Inferior parietal cortex (tissue), 1 donor: Measurements from ENCODE around the gene ATP13A3.
"Not testable (repeated sequence)": the region's sequence is repeated elsewhere in the genome, so short reads cannot be mapped to it uniquely, and the experiment has no call there.

Source experiments
- DNase-seq: peaks from one replicate; pipeline ENCODE4 v3.0.0-alpha.2; 2016; ENCODE audit errors: extremely low spot score

ATP13A3 gene

GRCh38 chr3:194486540-194487288, at the start of gene ATP13A3:
Gene ATP13A3 (minus strand): TSS chr3:194487002. CDS start chr3:194462190, 24,812 bp downstream.
- DNase-seq, result peak; percentile 90

DNA sequence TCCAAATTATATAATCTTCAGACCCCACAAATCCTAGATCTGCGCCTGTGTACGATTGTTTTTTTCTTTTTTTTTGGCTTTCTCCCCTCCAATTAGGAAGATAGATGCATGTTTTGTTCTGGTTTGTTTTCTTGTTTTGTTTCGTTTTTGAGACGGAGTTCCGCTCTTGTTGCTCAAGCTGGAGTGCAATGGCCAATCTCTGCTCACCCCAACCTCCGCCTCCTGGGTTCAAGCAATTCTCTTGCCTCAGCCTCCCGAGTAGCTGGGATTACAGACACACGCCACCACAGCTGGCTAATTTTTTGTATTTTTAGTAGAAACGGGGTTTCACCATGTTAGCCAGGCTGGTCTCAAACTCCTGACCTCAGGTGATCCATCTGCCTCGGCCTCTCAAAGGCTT, 48.4 kb upstream of the ATP13A3 start:
- not testable (repeated sequence) for DNase-seq

DNA sequence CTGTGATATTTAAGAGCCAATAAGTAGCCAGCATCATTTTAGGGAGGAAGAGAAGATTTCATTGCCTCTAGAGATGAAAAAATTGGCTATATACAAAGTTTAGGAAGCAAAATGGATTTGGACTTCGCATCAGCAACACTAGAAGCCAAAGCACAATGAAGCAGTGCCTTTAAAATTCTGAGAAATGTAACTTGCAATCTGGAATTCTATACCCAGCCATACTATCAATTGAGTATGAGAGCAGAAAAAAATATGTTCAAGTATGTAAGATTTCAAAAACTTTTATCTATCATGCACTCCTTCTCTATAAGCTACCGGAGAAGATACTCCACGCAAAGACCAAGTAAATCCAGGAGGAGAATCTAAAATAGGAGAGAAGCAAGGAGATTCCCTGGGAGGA, 47.4 kb upstream of the ATP13A3 start:
- no peak for DNase-seq

GRCh38 chr3:194532591-194532990, 45.8 kb upstream of the ATP13A3 start:
- no peak for DNase-seq

DNA sequence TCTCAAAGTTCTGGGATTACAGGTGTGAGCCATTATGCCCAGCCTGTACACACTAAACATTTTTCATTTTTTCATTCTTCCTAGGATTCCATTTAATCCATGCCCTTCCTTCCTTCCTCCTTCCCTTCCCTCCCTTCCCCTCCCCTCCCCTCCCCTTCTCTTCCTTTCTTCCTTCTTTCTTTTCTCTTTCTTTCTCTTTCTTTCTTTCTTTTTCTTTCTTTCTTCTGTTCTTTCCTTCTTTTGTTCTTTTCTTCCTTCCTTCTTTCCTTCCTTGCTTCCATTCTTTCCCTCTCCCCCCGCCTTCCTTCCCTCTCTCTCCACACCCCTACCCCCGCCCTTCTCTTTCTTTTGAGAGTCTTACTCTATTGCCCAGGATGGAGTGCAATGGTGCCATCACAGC, 40.9 kb upstream of the ATP13A3 start:
- no peak for DNase-seq

GRCh38 chr3:194526164-194526563, 39.4 kb upstream of the ATP13A3 start:
- DNase-seq, result no peak

DNA sequence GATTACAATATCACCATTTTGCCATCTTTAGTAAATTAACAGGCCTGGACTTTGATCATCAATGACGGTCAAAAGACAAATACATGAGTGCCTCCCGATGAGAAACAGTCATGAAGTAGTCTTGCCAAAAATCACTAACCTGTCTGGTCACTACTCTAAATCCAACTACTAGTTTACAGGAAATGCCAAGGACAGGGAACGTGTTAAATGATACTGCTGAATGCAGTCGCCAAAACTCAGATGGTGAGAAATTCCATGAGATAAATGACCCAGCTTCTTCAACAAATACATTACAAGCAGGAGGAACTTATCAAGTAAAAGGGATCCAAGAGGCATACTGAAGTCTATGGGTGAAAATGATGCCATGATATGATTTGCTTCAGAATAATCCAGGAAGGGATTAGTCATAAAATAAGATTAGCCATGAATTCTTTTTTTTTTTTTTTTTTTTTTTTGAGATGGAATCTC, 35.8 kb upstream of the ATP13A3 start:
- no peak for DNase-seq

- no peak for DNase-seq
Measured at GRCh38 chr3:194521510-194522260, 34.9 kb upstream of the ATP13A3 start.

DNA sequence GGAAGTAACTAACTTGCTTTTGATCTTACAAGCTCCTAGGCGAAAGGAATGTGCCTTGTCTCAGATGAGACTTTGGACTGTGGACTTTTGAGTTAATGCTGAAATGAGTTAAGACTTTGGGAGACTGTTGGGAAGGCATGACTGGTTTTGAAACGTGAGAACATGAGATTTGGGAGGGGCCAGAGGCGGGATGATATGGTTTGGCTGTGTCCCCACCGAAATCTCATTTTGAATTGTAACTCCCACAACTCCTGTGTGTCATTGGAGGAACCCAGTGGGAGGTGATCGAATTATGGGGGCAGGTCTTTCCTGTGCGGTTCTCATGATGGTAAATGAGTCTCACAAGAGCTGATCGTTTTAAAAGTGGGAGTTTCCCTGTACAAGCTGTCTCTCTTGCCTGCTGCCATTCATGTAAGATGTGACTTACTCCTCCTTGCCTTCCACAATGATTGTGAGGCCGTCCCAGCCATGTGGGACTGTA, 33.9 kb upstream of the ATP13A3 start:
- DNase-seq, result not testable (repeated sequence)

DNA sequence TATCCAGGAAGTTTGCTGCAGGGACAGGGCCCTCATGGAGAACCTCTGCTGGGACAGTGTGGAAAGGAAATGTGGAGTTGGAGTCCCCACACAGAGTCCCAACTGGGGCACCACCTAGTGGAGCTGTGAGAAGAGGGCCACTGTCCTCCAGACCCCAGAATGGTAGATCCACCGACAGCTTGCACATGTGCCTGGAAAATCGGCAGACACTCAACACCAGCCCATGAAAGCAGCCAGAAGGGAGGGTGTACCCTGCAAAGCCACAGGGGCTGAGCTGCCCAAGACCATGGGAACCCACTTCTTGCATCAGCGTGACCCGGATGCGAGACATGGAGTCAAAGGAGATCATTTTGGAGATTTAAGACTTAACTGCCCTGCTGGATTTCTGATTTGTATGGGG, 33.4 kb upstream of the ATP13A3 start:
- not testable (repeated sequence) for DNase-seq

- no peak for DNase-seq
Measured at GRCh38 chr3:194518652-194519051, 31.9 kb upstream of the ATP13A3 start.

- DNase-seq, result no peak
Measured at GRCh38 chr3:194517333-194517732, 30.5 kb upstream of the ATP13A3 start.

- no peak for DNase-seq
Measured at GRCh38 chr3:194514626-194515025, 27.8 kb upstream of the ATP13A3 start.

DNA sequence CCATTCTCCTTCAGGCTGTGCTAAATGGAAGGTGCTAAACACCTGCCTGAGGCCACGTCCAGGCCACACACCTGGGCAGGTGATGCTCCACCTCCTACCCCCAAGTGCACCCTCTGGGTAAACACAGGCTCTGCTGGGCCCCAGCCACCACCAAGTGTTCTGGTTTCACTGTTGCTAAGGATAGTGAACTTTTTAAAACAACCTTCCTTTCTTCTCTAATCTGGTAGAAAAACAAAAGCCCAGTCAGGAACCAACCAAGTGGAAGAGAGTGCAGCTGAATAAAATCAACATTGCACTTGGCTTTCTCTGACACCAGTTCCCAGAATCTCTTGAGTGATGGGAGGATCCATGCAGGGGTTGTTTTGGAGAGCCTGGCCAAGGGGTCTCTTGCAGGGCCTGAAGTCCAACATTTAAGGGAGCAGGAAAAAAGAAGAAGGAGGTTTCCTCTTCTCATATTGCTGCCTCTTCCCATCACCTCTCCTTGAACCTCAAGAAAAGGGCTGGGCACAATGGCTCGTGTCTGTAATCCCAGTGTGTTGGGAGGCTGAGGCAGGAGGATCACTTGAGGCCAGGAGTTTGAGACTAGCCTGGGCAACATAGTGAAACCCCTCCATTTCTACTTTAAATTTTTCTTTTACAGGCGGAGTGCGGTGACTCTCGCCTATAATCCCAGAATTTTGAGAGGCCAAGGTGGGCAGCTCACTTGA, 26.2 kb upstream of the ATP13A3 start:
- DNase-seq, result no peak

DNA sequence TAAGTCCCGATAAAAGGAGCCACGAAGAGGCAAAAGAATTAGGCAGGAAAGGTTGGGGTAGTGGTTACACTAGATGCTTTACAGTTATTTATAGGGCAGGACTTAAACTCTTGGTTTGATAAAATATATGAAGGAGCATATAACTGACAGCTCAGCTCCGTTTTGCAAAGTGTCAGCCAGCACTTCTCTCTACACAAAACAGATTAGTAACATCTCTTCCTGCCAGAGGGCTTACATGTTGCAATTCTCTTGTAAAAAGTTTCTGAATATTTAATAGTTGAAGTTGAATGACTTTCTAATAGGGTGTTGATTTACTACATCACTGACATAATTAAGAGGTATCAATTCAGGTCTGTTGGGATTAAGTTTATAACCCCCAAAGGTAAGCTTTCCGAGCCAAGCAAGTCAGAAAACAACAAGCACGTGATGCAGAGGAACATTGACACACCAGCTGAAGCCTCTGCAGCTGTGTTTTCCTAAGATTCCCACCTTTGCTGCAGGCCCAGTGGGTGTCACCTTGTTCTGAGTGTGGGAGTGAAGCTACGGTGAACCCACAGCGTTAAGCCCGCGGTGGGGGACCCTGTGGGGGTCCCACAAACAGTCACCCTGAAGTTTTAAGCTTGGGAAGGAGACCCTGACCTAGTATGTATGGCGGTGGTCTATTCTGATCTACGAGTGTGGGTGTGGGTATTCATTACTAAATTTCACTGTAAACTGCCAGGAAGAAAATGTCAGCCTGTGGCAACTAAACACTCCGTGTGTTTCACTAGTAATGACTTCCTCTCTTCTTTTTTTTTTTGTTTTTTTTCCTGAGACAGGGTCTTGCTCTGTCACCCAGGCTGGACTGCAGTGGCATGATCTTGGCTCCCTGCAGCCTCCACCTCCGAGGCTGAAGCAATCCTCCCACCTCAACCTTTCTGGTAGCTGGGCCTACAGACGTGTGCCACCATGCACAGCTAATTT, 22.0 kb upstream of the ATP13A3 start:
- DNase-seq, result no peak

DNA sequence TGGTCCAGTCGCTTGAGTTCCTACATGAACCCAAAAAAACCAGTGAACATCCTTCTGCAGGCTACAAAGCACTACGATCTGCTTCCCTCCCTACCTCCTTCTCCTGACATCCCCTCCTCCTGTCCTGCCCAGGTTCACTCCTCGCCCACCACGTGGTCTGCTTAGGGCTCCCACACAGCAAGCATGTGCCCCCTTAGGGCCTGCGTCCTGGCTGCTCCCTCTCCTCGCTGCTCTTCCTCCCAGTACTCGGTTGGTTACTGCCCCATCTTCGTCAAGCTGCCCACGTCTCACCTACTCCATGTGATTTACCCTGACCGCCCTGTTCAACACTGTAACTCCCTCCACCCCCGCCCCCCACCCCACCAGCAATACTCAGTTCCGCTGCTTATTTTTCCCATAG, 20.8 kb upstream of the ATP13A3 start:
- DNase-seq, result no peak

- DNase-seq, result no peak
Measured at GRCh38 chr3:194505791-194506415, 19.1 kb upstream of the ATP13A3 start.

- DNase-seq, result no peak
Measured at GRCh38 chr3:194504861-194505260, 18.1 kb upstream of the ATP13A3 start.

DNA sequence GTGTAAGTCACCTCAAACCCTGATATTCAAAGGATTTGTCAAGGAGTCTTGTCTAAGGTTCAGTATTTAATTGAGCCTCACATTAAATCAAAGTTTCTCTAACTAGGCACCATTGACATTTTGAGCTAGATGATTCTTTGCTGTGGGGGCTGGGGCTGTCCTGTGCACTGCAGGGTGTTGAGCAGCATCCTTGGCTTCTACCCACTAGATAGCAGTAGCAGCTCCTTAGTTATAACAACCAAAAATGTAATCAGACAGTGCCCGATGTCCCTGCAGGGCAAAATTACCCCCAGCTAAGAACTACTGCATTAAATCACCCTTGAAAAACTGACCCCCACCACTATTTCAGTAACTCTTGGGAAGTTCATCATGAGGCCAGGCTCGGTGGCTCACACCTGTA, 17.3 kb upstream of the ATP13A3 start:
- no peak for DNase-seq

DNA sequence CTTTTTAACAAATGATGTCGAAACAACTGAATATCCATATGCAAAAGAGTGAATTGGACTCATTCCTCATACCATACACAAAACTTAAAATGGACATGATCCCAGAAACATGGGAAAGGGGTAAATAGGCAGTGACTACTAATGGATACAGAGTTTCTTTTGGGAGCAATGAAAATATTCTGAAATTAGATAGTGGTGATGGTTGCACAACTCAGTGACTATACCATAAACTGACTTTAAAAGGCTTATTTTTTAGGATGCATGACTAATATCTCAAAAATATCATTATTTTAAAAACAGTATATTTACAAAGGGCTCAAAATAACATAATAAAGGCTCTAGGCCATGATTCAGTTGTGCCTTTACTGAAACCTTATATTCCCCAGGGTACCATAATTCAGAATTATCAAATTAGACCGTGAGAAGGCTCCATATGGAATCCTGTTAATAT, 16.3 kb upstream of the ATP13A3 start:
- no peak for DNase-seq

DNA sequence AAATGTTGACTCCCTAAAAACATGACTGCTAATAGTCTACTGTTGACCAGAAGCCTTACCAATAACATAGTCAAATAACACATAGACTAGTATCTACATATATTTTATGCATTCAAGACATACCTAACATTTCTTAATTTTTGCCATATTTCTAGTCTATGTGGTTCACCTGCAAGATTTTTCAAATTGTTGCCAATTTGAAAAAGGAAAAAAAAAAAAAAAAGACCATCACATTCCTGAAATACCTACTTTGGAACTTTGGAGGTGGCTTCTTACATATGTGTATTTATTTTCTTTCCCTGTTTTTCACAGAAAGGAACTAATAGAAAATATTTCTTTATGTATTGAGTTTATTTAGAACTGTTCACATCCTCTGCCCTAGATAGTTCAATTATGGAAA, 13.4 kb upstream of the ATP13A3 start:
- no peak for DNase-seq
